AG04450 (cell line): ENCODE measurements around the gene EXOC6B. TPM values are rescaled to one million over a fixed set of nuclear protein-coding genes. Genes with fewer than 3 reads are reported as not detected.

Experiments used
- CTCF ChIA-PET: fragments of 300-600, 350-600 bp; formaldehyde crosslinking; extraction: SDS; loops from one replicate; lab custom pipeline; 2022; ENCODE audit warnings: antibody characterized with exemption, inconsistent platforms; lab: Charles Lee
- POLR2A ChIA-PET: fragments of 350-600 bp; formaldehyde crosslinking; extraction: SDS; loops from one replicate; lab custom pipeline; 2021; ENCODE audit warnings: antibody characterized with exemption, inconsistent platforms; lab: Yijun Ruan, JAX
- DNase-seq: peaks from one replicate; pipeline ENCODE4 v3.0.0-alpha.2; 2011; ENCODE audit warnings: low read depth, low spot score
- H3K27ac ChIP-seq: one replicate; pipeline ENCODE4 v1.5.1; 2012; ENCODE audit warnings: low read depth, low read length, control low read depth
- H3K27me3 ChIP-seq: one replicate; pipeline ENCODE4 v1.6.0; 2012; ENCODE audit warnings: low read length; ENCODE audit not compliant: control insufficient read depth, insufficient read depth
- H3K4me3 ChIP-seq: 2 replicates; pipeline ENCODE4 v1.5.1; 2011; ENCODE audit warnings: mild to moderate bottlenecking, low read depth, low read length, control low read depth
- H3K9me3 ChIP-seq: 2 replicates; pipeline ENCODE4 v1.5.1; 2012; ENCODE audit warnings: low read length; ENCODE audit not compliant: control insufficient read depth, insufficient read depth
- polyA plus RNA-seq: library from polyadenylated mRNA; depleted of rRNA; stranded (reverse); fragments of >200 nt; gene quantifications from 2 replicates; pipeline ENCODE4 v1.2.3, GENCODE V29; 2011
- TF ChIP-seq, protein P1 (sequence below): IDR thresholded peaks from 2 replicates; pipeline ENCODE4 v1.5.1; 2011; ENCODE audit warnings: low read depth, low read length, control low read depth, inconsistent platforms

The EXOC6B gene
- polyA plus RNA-seq, 1 experiment: 28.7 TPM

GRCh38 chr2:72172478-72172877 lies 653.4 kb downstream of the EXOC6B start:
- CTCF ChIA-PET: no interaction called here
- H3K4me3 ChIP-seq: no peak overlapping the region
- no peak for DNase-seq
- H3K27ac ChIP-seq: no peak overlapping the region
- no peaks in the 10 kb centered on the region for H3K9me3 ChIP-seq
- POLR2A ChIA-PET: no interaction called here
- no peaks in the 10 kb centered on the region for H3K27me3 ChIP-seq
- TF ChIP-seq, protein P1, sequence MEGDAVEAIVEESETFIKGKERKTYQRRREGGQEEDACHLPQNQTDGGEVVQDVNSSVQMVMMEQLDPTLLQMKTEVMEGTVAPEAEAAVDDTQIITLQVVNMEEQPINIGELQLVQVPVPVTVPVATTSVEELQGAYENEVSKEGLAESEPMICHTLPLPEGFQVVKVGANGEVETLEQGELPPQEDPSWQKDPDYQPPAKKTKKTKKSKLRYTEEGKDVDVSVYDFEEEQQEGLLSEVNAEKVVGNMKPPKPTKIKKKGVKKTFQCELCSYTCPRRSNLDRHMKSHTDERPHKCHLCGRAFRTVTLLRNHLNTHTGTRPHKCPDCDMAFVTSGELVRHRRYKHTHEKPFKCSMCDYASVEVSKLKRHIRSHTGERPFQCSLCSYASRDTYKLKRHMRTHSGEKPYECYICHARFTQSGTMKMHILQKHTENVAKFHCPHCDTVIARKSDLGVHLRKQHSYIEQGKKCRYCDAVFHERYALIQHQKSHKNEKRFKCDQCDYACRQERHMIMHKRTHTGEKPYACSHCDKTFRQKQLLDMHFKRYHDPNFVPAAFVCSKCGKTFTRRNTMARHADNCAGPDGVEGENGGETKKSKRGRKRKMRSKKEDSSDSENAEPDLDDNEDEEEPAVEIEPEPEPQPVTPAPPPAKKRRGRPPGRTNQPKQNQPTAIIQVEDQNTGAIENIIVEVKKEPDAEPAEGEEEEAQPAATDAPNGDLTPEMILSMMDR: no peak

- DNase-seq: no peak
- Histone ChIP-seq H3K9me3 (no peaks in the 10 kb centered on the region), H3K27ac (no peak overlapping the region), H3K27me3 (no peaks in the 10 kb centered on the region), H3K4me3 (no peak overlapping the region)
- CTCF ChIA-PET: no interaction called here
- TF ChIP-seq, protein P1: no peak
- POLR2A ChIA-PET: no interaction called here
Measured at GRCh38 chr2:72166279-72166678, 659.6 kb downstream of the EXOC6B start.

- POLR2A ChIA-PET: no interaction called here
- no peak overlapping the region for H3K27ac ChIP-seq
- no peaks in the 10 kb centered on the region for H3K9me3 ChIP-seq
- TF ChIP-seq, protein P1: no peak
- H3K4me3 ChIP-seq: no peak overlapping the region
- no peaks in the 10 kb centered on the region for H3K27me3 ChIP-seq
- CTCF ChIA-PET: no interaction called here
- no peak for DNase-seq
Measured at GRCh38 chr2:72165792-72166191, 660.0 kb downstream of the EXOC6B start.

DNA sequence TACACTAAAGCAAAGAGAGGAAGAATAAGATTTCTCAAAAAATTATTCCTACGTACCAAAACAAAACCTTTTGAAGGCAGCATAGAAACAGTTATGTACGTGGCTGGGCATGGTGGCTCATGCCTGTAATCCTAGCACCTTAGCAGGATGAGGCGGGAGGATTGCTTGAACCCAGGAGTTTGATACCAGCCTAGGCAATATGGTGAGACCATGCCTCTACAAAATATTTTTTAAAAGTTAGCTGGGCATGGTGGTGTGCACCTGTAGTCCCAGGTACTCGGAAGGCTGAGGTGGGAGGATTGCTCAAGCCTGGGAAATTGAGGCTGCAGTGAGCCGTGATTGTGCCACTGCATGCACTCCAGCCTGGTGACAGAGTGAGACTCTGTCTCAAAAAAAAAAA lies 663.3 kb downstream of the EXOC6B start:
- POLR2A ChIA-PET: no interaction called here
- TF ChIP-seq, protein P1: no peak
- no peak overlapping the region for H3K27ac ChIP-seq
- CTCF ChIA-PET: interaction anchor here (4.3 kb wide), 1 partner anchor 11 kb away, joined by 22 read pairs; no protein-coding TSS in a partner anchor
- H3K4me3 ChIP-seq: no peak overlapping the region
- peaks cover 13% of the 10 kb centered on the region for H3K27me3 ChIP-seq
- H3K9me3 ChIP-seq: no peaks in the 10 kb centered on the region
- DNase-seq: no peak

GRCh38 chr2:72159211-72159993 lies 666.4 kb downstream of the EXOC6B start:
- ChIA-PET CTCF (interaction anchor here (1.8 kb wide), 1 partner anchor 9 kb away, joined by 9 read pairs; no protein-coding TSS in a partner anchor), POLR2A (no interaction called here)
- H3K4me3 ChIP-seq: no peak overlapping the region
- H3K27me3 ChIP-seq: peaks cover 40% of the 10 kb centered on the region
- no peak overlapping the region for H3K27ac ChIP-seq
- TF ChIP-seq, protein P1: no peak
- H3K9me3 ChIP-seq: no peaks in the 10 kb centered on the region; the same call in 1 of the 2 replicates
- DNase-seq: no peak
